Measurements from ENCODE around the gene FRK.
"Not testable (repeated sequence)": the region's sequence is repeated elsewhere in the genome, so short reads cannot be mapped to it uniquely, and the experiment has no call there.

The FRK gene

DNA sequence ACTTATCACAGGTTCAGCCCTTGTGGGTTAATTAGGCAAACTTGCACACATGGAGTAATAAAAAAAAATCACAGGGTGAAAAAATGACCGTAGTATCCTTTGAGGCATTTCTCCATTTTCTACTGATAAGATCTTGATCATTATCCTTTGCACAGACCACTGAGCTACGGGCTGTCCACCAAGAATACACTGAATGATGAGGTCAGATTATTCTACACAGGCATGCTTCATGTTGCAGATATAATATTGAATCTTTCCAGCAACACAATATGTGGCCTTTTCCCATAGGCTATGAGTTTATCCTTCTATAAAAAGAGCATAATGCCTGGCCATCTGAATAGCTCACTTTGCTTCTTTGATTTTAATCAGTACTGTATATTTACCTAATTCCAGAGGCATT lies 168.9 kb downstream of the FRK start:
- Histone ChIP-seq H3K4me3 (no peak overlapping the region), H3K27ac (no peak overlapping the region)
- TF ChIP-seq, protein P1, sequence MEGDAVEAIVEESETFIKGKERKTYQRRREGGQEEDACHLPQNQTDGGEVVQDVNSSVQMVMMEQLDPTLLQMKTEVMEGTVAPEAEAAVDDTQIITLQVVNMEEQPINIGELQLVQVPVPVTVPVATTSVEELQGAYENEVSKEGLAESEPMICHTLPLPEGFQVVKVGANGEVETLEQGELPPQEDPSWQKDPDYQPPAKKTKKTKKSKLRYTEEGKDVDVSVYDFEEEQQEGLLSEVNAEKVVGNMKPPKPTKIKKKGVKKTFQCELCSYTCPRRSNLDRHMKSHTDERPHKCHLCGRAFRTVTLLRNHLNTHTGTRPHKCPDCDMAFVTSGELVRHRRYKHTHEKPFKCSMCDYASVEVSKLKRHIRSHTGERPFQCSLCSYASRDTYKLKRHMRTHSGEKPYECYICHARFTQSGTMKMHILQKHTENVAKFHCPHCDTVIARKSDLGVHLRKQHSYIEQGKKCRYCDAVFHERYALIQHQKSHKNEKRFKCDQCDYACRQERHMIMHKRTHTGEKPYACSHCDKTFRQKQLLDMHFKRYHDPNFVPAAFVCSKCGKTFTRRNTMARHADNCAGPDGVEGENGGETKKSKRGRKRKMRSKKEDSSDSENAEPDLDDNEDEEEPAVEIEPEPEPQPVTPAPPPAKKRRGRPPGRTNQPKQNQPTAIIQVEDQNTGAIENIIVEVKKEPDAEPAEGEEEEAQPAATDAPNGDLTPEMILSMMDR (IDR thresholded peaks at IDR 0.05) = no peak
- no peak for DNase-seq (ENCODE audit: low spot score)

DNA sequence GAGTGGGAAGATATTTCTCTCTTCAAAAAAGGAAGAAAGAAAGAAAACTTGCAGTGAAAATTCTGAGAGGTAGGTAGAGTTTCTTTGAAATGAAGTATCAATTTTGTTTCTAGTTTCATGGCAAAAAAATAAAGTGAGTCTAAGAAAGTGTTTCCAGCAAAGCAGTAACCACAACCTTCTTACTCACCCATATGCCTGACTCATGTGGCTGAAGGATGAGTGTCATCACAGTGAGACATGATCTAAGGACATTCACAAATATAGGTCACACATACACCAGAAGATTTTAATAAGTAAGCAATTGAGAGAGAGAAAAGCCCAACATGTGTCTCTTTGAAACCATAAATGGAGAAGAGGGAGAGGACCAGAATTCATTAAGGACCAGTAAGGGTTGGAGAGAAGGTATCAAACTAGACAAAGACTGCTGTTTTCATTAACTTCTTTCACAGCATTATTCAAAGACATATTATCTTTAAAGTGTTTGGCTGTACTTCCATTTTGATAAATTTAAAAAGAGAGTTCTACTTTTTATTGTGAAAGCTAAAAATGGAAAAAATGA lies 169.5 kb downstream of the FRK start:
- Histone ChIP-seq H3K27ac (no peak overlapping the region), H3K4me3 (no peak overlapping the region)
- DNase-seq (ENCODE audit: low spot score) = no peak
- TF ChIP-seq, protein P1 (IDR thresholded peaks at IDR 0.05) = no peak

GRCh38 chr6:115890238-115890637 lies 170.5 kb downstream of the FRK start:
- Histone ChIP-seq H3K4me3 (no peak overlapping the region), H3K27ac (no peak overlapping the region)
- TF ChIP-seq, protein P1 (IDR thresholded peaks at IDR 0.05) = no peak
- DNase-seq (ENCODE audit: low spot score) = no peak

DNA sequence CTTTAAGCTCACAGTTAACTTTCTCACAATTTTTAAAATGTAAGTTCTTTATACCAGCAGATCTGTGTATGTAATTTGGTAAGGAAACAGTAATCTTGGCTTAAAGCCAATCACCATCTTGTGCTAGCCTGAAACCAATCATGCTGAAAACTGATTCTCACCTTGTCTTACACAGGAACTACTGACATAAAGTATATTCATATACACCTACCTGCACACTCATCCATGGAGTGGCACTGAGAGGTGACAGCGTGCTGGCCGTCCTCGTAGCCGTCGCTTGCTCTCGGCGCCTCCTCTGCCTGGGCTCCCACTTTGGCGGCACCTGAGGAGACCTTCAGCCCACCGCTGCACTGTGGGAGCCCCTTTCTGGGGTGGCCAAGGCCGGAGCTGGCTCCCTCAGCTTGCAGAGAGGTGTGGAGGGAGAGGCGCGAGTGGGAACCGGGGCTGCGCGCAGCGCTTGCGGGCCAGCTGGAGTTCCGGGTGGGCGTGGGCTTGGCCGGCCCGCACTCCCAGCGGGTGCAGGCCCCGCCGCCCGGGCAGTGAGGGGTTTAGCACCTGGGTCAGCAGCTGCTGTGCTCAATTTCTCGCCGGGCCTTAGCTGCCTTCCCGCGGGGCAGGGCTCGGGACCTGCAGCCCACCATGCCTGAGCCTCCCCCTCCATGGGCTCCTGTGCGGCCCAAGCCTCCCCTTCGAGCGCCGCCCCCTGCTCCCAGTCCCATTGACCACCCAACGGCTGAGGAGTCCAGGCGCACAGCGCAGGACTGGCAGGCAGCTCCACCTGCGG lies 171.8 kb downstream of the FRK start:
- not testable (repeated sequence) for H3K4me3 ChIP-seq; H3K27ac ChIP-seq; DNase-seq (ENCODE audit: low spot score)

GRCh38 chr6:115887891-115888290 lies 172.8 kb downstream of the FRK start:
- TF ChIP-seq, protein P1 (IDR thresholded peaks at IDR 0.05) = no peak
- DNase-seq (ENCODE audit: low spot score) = no peak
- Histone ChIP-seq H3K4me3 (no peak overlapping the region), H3K27ac (no peak overlapping the region)

DNA sequence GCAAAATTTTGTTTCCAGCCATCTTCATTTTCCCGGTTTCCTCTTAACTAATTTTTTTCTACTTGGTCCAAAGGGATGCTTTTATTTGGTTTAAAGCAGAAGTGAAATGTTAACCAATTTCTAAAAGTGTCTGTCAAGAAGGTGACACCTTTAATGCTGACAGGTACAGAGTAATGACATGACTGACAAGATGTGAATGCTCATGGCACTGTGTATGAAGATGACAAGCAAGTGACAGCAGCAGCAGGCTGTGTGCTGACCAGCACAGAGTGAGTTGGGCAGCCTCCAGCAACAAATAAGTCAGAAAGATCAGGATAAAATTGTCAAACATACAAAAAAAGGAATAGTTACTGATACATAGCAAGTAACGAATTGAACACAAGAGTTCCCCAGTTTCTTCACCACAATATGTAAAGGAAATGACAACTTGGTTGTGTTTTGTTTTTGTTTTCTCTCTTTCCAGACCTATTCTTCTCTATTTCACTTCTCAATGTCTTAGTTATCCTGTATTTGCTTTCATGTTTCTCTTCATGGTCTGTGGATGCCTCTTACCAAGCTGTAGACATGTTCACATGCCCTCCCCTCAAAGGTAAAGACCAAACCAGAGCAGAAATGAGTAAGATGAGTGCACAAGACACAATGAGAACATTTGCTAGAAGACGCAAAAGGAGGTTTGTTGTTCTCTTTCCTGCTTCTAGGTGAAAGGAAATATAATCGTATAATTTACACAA lies 174.9 kb downstream of the FRK start:
- Histone ChIP-seq H3K27ac (no peak overlapping the region), H3K4me3 (no peak overlapping the region)
- TF ChIP-seq, protein P1 (IDR thresholded peaks at IDR 0.05) = no peak
- no peak for DNase-seq (ENCODE audit: low spot score)

GRCh38 chr6:115882771-115883170 lies 177.9 kb downstream of the FRK start:
- H3K4me3 ChIP-seq = no peak overlapping the region
- TF ChIP-seq, protein P1 (IDR thresholded peaks at IDR 0.05) = no peak
- H3K27ac ChIP-seq = no peak overlapping the region
- no peak for DNase-seq (ENCODE audit: low spot score)
